NCI-H82 (cell line): ENCODE results near the gene FBXW8.

ENCODE experiments used
- DNase-seq: peaks from one replicate; lab custom pipeline; 2025; lab: John Stamatoyannopoulos, UW

Gene FBXW8, protein sequence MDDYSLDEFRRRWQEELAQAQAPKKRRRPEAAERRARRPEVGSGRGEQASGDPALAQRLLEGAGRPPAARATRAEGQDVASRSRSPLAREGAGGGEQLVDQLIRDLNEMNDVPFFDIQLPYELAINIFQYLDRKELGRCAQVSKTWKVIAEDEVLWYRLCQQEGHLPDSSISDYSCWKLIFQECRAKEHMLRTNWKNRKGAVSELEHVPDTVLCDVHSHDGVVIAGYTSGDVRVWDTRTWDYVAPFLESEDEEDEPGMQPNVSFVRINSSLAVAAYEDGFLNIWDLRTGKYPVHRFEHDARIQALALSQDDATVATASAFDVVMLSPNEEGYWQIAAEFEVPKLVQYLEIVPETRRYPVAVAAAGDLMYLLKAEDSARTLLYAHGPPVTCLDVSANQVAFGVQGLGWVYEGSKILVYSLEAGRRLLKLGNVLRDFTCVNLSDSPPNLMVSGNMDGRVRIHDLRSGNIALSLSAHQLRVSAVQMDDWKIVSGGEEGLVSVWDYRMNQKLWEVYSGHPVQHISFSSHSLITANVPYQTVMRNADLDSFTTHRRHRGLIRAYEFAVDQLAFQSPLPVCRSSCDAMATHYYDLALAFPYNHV

DNA sequence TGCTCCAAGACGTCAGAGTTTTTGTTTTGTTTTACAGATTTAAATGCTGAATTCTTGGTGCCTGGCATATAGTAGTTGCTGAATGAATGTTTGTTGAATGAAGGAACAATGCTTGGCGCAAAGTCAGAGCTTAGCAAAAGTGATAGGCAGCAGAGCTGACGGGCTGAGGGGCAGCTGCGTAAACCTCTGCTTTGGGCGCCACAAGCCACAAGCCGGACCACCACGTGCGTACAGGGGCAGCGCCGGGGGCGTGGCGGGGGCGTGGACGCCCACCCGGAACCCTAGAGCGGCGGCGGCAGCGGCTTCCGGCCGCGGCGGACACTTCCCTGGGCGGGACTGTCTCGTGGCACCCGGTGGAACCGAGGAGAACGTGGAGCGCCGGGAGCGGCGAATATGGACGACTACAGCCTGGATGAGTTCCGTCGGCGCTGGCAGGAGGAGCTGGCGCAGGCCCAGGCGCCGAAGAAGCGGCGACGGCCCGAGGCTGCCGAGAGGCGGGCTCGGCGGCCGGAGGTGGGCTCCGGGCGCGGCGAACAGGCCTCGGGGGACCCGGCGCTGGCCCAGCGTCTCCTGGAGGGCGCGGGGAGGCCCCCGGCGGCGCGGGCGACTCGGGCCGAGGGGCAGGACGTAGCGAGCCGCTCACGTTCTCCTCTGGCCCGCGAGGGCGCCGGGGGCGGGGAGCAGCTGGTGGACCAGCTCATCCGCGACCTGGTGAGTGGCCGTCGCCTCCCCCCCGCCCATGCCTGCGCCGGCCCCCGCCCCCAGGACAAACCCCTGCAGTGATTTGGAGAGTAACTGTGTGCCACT, at the start of gene FBXW8:
Gene FBXW8 (plus strand): TSS at position 306 of the 807 bp plus-strand sequence. CDS start 88 bp downstream, at position 394.
- peak; percentile 93 for DNase-seq

DNA sequence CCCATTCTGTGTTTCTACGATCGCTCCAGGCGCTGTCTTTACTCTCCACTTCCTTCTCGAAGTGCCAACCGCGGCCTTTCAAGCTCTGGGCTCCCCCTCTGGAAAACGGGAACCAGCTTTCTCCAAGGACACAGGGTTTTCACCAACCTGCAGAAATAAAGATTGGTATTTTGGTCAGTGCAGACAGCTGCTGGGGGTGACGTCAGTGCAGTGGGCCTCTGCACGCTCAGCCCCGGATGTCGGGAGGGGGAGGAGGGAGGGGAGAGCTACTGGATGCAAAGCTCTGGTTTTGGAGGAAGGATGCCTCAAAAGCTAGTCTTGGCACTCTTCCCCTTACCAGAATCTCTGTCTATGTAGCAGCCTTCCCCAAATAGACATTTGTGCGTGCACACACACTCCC, 49.4 kb upstream of the FBXW8 start:
- peak; percentile 53 for DNase-seq

DNA sequence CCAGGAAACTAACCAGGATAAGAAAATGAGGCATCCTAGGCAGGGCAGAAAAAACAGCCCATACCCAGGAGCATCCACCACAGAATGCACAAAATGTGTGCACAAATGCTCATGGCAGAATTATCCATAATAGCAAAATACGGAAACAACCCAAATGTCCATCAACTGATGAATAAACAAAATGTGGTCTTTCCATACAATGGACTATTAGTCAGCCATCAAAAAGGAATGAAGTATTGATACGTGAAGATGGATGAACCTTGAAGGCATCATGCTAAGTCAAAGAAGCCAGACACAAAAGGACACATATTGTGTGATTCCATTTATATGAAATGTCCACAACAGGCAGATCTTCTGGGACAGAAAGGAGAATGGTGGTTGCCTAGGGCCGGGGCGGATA, 48.6 kb upstream of the FBXW8 start:
- DNase-seq: no peak

DNA sequence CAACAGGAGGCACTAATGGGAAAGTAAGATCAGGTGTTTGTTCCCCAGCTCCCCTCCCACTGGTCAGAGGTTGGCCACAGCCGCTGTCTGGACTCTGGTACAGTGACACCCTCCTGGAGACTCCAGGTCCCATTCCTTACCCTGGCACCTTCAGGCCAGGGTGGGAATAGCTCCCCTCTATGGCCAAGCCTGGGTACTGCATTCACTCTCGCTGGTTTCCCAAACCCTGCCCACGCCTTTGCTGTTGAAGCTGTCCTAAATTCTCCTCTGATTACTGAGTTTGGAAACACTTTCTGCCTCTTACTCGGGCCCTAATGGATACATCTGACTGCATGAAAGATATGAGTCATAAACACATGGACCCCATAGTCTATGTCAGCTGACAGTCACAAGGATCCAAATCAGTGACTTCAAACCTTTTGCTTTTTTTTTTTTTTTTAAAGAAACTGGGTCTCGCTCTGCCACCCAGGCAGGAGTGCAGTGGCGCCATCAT, 47.4 kb upstream of the FBXW8 start:
- DNase-seq: peak; percentile 41

DNA sequence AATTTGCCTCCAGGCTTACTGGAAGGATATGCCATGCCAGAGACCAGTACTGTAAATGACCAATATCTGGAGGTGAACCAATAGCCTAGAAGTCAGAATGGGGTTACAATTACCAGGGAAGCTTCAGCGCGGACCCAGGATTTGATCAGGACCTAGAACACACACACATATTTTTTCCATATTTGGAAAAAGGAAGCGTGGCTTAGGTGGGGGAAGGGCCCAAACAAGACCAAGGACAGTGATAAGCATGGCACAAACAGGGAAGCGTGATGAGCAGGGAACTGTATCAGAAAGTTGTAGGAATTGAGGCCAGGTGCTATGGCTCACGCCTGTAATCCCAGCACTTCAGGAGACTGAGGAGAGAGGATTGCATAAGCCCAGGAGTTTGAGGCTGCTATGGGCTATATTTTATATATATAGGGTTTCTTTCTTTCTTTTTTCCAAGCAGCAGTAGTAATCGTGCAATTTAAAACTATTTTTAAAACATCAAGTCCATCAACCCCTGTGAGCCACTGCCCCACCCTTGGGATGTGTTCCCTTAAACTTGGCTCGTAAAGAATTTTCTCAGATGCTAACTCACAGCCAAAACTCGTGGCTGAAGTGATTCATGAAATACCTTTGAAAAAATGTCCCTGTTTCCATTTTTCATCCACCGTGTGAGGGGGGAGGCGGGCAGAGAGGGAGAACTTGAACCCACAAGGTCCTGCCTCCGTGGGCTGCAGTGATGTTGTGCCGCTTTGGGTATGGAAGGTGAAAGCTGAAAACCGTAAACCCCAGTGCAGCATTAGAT, 46.2 kb upstream of the FBXW8 start:
- DNase-seq: no peak

DNA sequence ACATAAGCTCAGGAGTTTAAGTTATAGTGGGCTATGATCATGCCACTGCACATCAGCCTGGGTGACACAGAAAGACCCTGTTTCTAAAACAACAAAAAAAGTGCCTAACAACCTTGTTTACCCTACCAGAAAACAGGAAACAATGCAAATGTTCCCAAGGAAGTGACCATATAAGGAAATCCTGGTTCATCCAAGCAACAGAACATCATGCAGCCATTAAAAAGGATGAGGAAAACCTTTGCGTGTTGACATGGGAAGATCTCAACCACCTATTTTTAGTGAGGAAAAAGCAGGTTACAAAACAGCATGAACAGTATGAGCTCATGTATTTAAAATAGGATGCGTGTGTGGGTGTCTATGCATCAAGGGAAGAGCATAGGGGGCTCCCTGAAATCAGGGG, 43.2 kb upstream of the FBXW8 start:
- DNase-seq: no peak

DNA sequence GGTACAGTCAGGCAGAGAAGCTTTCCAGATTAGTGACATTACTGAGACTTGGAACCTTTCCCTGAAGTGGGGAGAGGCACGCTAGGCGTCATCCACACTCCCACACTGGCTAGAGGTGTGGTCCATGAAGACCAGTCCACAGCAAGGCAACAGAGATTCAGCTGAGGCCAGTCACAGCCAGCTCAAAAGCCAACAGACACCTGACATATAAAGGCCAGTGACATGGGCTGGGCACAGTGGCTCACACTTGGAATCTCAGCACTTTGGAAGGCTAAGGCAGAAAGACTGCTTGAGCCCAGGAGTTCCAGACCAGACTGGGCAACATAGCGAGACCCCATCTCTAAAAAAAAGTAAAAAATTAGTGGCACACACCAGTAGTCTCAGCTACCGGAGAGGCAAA, 40.4 kb upstream of the FBXW8 start:
- DNase-seq: no peak

DNA sequence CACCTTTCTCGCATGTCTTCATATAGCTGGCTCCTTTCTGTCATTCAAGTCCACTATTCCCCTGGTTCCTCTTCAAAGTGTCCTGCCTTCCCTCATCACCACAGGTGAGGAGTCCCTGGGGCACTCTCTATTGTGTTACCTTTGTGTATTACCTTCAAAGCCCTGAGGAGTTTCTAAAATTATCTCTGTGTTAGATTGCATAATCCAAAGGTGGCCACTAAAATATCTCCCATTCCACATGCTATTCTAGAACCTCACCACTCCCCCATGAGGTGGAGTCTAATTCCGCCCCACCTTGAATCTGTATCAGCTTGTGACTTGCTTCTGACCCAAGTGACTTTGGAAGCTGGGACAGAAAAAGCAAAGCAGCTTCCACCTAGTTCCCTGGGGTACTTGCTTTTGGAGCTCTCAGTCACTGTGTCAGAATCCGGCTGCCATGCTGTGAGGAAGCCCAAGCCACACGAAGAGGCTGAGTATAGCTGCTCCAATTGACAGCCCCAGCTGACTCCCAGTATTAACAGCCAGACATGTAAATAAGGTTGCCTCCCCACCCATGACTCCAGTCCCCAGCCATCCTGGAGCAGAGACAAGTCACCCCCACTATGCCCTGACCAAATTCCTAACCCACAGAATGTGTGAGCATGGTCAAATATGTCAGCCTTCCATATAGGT, 36.3 kb upstream of the FBXW8 start:
- no peak for DNase-seq

DNA sequence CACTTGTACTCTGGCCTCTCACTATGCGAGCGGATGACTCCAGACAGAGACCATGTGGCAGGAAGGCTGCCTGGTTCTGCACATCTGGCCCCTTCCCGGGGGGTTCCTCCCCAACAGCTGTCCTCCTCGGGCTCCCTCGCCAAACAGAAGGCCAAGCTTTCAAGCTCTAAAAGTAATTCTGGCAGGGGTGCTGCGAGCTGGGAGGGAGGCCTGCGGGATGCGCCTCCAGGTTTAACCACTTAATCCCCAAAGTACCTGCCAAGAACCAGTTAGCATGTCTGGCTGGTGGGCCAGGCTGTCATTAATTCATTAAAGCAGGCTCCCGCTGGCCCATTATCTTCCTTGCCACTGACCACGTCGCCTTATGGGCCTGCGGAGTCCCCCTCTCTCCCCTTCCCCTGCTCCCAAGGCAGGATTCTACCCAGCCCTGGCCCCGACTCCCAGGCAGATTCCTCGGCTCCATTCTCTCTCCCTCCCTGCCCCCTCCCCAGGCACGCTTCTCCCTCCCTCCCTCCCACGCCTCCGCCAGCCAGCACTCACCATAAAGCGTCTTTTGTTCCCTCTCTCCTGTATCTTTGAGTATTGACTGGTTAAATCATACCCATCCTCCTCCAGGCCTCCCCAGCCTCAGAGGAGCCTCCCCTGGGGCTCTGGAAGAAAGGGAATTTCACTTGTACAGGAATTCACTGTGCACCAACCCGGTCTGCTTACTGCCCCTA, 34.4 kb upstream of the FBXW8 start:
- peak; percentile 49 for DNase-seq

DNA sequence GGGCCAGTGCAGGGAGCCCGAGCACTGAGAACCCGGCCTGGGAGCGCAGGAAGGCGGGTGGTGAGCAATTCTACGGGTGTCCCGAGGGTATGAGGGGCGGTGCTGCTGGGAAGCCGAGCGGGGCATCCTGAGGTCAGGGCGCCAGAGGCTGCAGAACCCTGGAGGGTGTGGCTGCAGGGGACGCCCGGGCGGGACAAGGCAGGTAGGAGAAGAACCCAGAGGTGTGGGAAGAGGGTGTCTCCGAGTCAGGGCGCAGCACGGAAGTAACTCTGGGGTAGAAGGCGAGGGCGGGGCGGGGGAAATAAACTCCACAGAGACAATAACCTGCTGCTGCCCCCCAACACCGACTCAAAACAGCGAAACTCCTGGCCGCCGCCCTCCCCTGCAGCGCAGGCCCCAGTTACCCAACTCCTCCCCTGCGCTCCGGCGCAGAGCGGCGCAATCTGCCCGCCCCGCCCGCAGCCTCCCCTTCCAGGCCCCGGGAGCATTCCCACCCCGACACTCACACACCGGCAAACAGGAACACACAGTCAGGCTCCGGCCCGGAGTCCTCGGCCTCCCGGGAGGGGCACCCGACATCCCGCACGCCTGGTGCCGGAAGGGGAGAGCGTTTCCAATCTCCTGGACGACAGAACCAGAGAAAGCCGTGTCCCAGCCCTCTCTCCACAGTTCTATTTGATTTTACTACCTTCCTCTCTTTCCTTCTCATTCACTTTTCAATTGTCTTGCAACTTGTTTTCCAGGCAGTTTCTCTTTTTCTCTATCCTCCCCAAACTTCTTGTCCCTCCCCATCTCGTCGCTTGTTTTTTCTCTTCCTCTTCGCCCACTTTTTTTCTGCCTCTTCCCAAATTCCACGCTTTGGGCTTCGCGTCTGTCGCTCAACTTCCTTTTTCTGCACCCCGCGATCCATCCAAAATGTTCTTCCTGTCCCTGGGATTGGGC, 31.9 kb upstream of the FBXW8 start:
- no peak for DNase-seq

DNA sequence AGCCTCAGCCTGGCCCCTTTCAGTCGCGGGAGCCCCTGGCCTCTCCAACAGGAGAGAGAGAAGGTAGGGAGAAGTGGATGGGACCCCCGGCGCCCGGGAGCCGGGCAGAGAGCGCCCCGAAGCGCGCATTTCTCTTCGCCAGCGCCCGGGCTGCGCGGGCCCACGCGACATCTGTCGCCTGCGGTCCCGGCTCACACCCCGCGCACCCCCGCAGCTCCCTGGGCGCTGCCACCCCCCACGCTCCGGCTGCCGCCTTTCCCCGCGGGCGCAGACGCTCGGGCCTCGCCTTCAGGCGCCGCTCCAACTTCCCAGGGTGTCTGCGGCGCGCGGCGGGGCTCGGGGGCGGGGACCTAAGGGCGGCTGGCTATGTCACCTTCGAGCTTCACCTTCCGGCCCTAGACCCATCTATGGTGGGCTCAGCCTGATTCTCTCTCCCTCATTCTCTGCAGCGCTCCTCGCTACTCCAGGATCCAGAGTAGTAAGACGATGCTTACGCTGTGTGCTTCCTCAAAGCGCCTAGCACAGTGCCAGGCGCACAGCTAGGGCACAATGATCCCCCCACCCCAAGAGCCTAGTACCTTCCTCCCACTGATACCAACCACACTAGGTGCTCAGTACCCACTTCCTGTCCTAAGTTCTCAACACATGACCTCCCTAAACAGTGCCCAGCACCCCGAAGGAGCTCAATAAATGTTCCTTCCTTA, 31.1 kb upstream of the FBXW8 start:
- DNase-seq: no peak

DNA sequence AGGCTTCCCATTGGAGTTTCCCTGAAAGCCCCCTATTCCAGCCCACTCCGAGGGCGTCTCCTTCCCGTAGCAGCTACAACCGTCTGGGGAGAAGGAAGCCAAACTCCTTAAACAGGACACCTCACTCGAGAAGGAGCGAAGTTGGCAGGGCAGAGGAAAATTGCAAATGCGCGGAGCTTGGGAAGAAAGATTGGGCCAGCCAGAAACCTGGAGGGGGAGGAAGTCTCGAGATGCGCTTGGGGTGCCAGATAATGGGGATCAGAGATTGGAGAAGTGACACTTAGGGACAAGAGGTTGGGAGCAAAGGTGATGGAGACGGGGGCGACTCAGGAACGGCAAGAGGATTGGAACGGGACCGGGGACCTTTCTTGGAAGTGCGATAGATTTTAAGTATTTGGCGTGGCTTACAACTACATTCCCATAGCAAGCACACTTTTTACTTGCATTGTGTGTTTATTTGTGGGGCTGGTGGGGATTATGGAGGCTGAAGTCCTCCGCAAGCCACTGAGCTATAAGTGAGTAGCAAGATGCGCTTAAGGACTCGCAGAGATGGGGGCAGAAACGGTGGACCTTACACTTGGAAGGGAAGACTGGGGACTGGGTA, 30.4 kb upstream of the FBXW8 start:
- DNase-seq: no peak

DNA sequence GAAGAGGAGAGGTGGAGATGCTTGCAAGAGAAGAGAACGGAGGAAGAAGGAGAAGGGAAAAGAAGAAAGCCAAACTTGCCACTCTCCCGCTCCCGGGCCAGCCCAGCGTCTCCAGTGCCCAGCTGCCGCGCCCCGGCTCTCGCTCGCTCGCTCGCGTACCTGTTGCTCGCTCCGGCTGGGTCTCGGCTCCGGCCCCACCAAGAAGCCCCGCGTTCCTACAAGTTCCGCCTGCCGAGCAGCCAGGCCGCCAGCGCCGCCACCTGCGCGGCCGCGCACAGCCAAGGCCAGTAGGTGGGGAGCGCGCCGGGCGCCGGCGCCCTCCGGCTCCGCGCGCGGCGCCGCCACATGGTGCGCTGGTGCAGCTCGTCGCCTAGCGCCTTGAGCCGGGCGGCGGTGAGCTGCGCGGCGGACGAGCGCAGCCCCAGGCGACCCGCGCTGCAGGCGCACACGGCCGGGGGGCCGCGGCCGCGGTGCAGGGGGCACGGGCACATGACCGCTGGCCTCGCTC, 29.9 kb upstream of the FBXW8 start:
- peak; percentile 73 for DNase-seq

DNA sequence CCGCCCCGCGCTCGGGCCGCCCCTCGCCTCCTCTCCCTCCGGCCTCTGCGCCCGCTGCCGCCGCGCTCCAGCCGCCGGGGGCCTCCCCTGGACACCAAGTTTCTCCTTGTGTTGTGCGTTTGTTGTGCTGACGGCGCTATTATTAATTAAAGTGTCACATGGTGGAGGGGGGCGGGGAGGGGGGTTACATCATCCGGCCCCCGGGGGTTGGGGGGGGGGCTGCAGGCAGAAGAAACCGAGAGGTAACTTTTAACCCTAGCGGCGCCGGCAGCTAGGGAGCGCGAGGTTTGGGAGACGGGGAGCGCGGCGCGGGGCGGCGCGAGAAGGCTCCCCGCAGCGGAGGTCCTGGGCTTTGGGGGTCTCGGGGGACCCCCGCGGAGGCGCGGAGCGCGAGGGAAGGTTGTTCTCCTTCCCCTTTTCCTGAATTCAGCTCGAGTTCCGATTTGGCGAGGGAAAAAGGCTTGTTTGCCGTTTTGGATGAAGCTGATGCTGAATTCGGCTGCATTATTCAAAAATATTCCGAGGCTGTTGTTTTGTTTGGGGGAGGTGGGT, 29.3 kb upstream of the FBXW8 start, which contains the start of gene HRK:
Gene HRK (minus strand): TSS at position 117 of the 552 bp plus-strand sequence. CDS start 134 bp downstream, outside the sequence.
- peak; percentile 65 for DNase-seq

DNA sequence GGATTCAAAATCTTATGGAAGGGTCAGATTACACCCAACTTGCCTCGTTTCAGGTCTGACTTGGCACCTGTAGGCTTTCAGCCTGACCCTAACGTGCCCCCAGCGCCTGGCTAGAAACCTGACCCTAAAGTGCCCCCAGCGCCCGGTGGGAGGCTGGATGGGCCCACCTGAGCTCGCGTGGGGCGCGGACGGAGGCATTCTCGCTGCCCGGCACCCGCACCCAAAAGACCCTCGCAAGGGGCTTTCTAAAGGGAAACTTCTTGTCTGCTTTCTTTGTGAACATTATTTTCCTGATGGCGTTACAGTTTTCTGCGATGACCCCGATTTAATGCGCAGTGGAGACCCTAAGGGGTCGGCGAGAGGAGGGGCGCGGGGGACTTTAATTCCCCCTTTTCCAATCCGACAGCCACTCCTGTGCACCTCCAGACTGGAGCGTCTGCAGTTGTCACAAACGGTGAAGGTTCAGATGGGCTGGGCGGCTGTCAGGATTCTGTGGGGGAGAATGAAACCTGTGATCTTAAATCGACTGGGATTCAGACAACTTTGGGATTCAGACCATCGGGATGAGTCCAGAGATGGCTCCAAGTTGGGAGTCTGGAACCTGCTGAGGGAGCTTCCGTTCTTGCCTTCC, 28.8 kb upstream of the FBXW8 start:
- no peak for DNase-seq

DNA sequence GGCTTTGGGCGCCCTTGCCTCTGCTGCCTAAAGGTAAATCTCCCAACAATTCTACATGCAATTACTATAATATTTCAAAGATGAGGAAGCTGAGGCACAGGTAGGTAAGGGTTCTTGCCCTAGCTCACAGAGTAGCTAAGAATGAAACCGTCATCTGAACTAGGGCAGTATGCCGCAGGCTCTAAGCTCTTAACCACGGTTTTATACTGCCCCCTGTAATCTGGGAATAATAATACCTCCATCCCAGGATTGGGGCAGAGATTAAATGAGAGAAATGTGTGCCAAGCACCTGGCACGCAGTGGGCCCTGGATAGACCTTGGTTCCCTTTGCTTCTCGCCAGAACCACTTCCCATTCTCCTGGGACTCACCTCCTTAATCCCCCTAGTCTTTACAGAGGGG, 28.0 kb upstream of the FBXW8 start:
- peak; percentile 64 for DNase-seq

DNA sequence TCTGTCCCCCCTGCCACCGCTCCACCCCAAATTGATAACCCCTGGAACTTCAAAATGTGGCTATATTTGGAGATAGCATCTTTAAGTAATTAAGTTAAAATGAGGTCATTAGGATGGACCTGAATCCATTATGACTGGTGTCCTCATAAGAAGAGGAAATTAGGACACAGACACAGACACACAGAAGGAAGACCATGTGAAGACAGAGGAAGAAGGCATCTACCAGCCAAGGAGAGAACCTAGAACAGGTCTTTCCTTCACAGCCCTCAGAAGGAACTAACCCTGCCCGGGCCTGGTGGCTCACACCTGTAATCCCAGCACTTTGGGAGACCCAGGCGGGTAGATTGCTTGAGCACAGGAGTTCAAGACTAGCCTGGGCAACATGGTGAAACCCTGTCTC, 25.9 kb upstream of the FBXW8 start:
- no peak for DNase-seq
